Right lobe of liver (tissue), 6 donors: ENCODE measurements around the gene FLT1. TPM values are rescaled to one million over a fixed set of nuclear protein-coding genes. Genes with fewer than 3 reads are reported as not detected.

Experiments used
- ATAC-seq, 4 donors: fragments of 200-7000 bp; cut with Tn5 transposase; one replicate each; pipeline ENCODE4 v1.9.1; 2020; ENCODE audit warnings: mild to moderate bottlenecking in 4 of 4, moderate library complexity in 4 of 4
- DNase-seq, 3 donors: peaks; one replicate each; pipeline ENCODE4 v3.0.0-alpha.2; 2020
- H3K27ac ChIP-seq, 3 donors: fragments of 200-600 bp; one replicate each; pipeline ENCODE4 v1.8.0; 2022
- H3K27me3 ChIP-seq, 2 donors: fragments of 200-600 bp; one replicate each; pipeline ENCODE4 v1.8.0; 2022
- H3K36me3 ChIP-seq, 4 donors: fragments of 200-600 bp; sonication (generic) in 1 of 4; one replicate each; pipeline versions ENCODE4 v1.5.1 to v1.8.0; 2017 to 2022; ENCODE audit warnings: control low read depth in 1 of 4
- H3K4me1 ChIP-seq, 4 donors: fragments of 200-600 bp; sonication (generic) in 1 of 4; one replicate each; pipeline versions ENCODE4 v1.5.1 to v1.8.0; 2017 to 2022; ENCODE audit warnings: control low read depth in 1 of 4
- H3K4me3 ChIP-seq, 3 donors: fragments of 200-600 bp; one replicate each; pipeline ENCODE4 v1.8.0; 2022
- H3K9me3 ChIP-seq, 4 donors: fragments of 200-600 bp; sonication (generic) in 1 of 4; one replicate each; pipeline versions ENCODE4 v1.5.1 to v1.8.0; 2017 to 2022; ENCODE audit warnings: control low read depth in 1 of 4
- POLR2A ChIP-seq: fragments of 450-650 bp; IDR thresholded peaks from one replicate; pipeline ENCODE4 v1.6.1; 2017; ENCODE audit warnings: antibody characterized with exemption, mild to moderate bottlenecking
- WGBS: methylation state at CpG from one replicate; pipeline ENCODE4 v1.1.6; 2018; ENCODE audit warnings: low coverage, low lambda C conversion rate; ENCODE audit not compliant: insufficient coverage; ENCODE audit errors: missing lambda C conversion rate; 5-methylcytosine and 5-hydroxymethylcytosine counted together
- intact Hi-C, 2 donors: fragments of 100-400 bp; cut with DNase I; formaldehyde crosslinking; loops; one replicate each; pipeline versions ENCODE4 v1.11.2 to v1.14.1; 2022
- total RNA-seq, 6 experiments: library from RNA; depleted of rRNA in 2 of 6; stranded (reverse); fragments of >200 nt in 2 of 6; fragmentation: NEBNext Ultra II Directional in 3 of 6; extraction: Animal tissue kit (Norgen Biotek cat#: 25700) in 3 of 6; gene quantifications; one replicate each; pipeline versions ENCODE4 v1.1.0 to v1.2.4, GENCODE V29; 2016 to 2023
- TF ChIP-seq, protein P1 (sequence below), 4 donors: fragments of 200-600 bp in 3 of 4; fragments of 450-650 bp in 1 of 4; IDR thresholded peaks; one replicate each; pipeline versions ENCODE4 v1.5.1 to v1.8.0; 2016 to 2022; ENCODE audit warnings: antibody characterized with exemption in 4 of 4, mild to moderate bottlenecking in 2 of 4
- donor health status: DM: no; HTN: yes; CAD: no.
- donor health status: DM: no; HTN: no; CAD: no.
- donor health status: DM: no; HTN: no; CAD: no.
- donor health status: DM: no; HTN: yes; CAD: no.
- donor health status: DM: no; HTN: yes; CAD: no.

Gene FLT1
- total RNA-seq, 6 experiments from 2014 or later: 10.6 to 66.4 (median 20.5) TPM

DNA sequence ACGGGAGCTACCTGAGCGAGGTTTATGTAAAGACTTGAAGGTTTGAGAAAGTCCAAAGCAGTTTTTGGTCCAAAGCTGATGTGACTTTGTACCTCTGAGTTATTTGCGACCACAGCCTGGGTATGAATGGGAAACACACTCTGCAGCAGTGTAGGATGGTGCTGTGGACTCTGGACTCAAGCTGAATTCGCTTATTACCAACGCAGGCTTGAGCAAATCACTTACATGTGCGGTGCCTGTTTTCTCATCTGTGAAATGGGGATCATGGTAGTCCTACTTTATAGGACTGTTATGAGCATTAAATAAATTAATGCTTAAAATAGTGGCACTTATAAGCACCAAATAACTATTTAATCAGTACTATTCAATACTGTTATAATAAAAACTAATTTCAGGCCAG lies 180.0 kb downstream of the FLT1 start:
- DNase-seq (no peak), ATAC-seq (no peak)
- WGBS: 64% methylated on average over 5 of the region's 6 CpGs
- H3K4me1 ChIP-seq: no peaks in the 10 kb centered on the region
- H3K27me3 ChIP-seq: no peaks in the 10 kb centered on the region
- intact Hi-C loops: no loop called here
- no peaks in the 10 kb centered on the region for H3K36me3 ChIP-seq
- no peak overlapping the region for H3K4me3 ChIP-seq
- no peaks in the 10 kb centered on the region for H3K9me3 ChIP-seq
- TF ChIP-seq, protein P1, sequence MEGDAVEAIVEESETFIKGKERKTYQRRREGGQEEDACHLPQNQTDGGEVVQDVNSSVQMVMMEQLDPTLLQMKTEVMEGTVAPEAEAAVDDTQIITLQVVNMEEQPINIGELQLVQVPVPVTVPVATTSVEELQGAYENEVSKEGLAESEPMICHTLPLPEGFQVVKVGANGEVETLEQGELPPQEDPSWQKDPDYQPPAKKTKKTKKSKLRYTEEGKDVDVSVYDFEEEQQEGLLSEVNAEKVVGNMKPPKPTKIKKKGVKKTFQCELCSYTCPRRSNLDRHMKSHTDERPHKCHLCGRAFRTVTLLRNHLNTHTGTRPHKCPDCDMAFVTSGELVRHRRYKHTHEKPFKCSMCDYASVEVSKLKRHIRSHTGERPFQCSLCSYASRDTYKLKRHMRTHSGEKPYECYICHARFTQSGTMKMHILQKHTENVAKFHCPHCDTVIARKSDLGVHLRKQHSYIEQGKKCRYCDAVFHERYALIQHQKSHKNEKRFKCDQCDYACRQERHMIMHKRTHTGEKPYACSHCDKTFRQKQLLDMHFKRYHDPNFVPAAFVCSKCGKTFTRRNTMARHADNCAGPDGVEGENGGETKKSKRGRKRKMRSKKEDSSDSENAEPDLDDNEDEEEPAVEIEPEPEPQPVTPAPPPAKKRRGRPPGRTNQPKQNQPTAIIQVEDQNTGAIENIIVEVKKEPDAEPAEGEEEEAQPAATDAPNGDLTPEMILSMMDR (IDR thresholded peaks at IDR 0.05): no peak
- TF ChIP-seq POLR2A: no peak
- H3K27ac ChIP-seq: no peak overlapping the region

DNA sequence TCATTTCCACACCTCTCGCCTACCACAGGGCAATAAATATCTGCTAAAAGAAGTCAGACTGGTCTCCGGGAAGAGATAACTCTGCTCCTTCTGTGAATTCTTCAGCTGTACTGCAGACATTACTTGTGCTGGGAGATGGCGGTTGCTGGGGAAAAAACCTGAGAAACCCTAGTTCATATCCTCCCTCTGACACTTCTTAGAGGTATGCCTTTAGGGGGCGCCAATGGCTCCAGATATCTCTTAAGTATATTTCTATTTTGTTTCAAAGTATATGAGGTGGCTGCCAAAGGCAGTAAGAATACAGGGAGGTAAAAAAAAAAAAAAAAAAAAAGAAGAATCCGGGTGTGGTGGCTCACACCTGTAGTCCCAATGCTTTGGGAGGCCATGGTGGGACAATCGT lies 181.3 kb downstream of the FLT1 start:
- Histone ChIP-seq H3K27ac (no peak overlapping the region), H3K9me3 (no peaks in the 10 kb centered on the region), H3K4me1 (no peaks in the 10 kb centered on the region), H3K27me3 (no peaks in the 10 kb centered on the region), H3K36me3 (no peaks in the 10 kb centered on the region), H3K4me3 (no peak overlapping the region)
- DNase-seq (no peak), ATAC-seq (no peak)
- TF ChIP-seq, protein P1 (IDR thresholded peaks at IDR 0.05): peak in 2 of 4 donors; percentile 5 to 11
- TF ChIP-seq POLR2A: no peak
- intact Hi-C loops: no loop called here
- WGBS: 62% methylated on average over 5 of the region's 6 CpGs

DNA sequence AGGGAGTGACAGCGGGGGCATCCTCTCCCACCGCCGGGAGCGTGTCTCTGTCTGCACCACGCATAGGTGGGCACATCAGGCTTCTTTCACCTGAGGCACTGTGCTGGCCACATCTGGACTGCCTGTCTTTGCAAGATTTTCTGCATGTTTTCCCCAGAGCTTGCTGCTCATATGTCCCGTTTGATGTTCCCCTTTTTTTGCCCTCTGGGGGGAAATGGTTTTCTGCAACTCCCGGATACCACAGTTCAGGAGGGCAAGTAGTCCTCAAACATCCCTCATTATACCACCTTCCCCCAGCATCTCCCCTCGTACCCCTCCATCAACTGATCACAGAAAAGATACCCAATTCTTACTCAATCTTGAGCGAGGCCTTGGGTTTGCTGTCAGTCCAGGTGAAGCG lies 188.6 kb downstream of the FLT1 start:
- H3K4me3 ChIP-seq: no peak overlapping the region
- DNase-seq (no peak), ATAC-seq (no peak)
- intact Hi-C loops: no loop called here
- no peaks in the 10 kb centered on the region for H3K4me1 ChIP-seq
- H3K27ac ChIP-seq: no peak overlapping the region
- WGBS: 66% methylated on average over 6 of the region's 10 CpGs
- TF ChIP-seq, protein P1 (IDR thresholded peaks at IDR 0.05): no peak
- TF ChIP-seq POLR2A: no peak
- H3K27me3 ChIP-seq: no peaks in the 10 kb centered on the region
- no peaks in the 10 kb centered on the region for H3K36me3 ChIP-seq
- no peaks in the 10 kb centered on the region for H3K9me3 ChIP-seq

DNA sequence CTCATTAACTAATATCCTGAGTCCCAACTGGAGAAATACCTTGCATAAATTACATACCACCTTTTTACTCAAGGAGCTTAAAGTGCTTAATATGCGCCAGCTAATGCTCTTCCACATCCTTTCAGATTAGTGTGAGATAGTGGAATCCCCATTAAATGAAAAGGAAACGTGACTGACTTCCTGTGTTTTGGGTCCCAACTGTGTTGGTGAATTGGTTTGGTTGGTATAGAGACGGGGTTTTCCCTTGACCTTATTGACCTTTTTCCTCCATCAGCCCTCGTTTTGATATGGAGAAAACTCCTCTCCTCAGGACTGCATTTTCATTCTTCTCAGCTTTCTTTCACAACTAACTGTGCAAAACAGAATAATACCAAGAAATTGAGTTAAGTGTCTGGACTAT lies 193.1 kb downstream of the FLT1 start:
- no peaks in the 10 kb centered on the region for H3K9me3 ChIP-seq
- no peaks in the 10 kb centered on the region for H3K36me3 ChIP-seq
- no peak overlapping the region for H3K4me3 ChIP-seq
- H3K27me3 ChIP-seq: no peaks in the 10 kb centered on the region
- H3K27ac ChIP-seq: no peak overlapping the region
- 35% methylated on average over 4 of the region's 4 CpGs for WGBS
- DNase-seq (no peak), ATAC-seq (no peak)
- no peaks in the 10 kb centered on the region for H3K4me1 ChIP-seq
- intact Hi-C loops: no loop called here
- TF ChIP-seq, protein P1 (IDR thresholded peaks at IDR 0.05): no peak
- TF ChIP-seq POLR2A: no peak

DNA sequence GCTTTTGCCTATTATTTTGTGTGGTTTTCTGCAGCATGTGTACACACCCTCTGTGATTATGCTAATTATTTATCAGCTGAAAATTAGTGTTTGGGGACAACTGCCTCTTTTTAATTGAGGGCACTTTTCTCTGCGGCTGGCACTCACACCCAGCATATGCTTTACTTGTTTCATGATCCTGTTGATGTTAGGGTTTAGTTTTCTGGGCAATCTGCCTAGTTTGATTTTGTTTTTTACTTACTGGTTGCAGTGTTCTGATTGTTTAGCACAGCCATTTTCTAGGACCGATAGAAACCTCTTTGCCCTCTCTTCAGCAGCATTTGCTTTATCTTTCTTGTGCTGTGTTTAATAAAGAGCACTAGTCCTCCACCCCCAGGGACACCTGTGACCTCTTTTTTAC lies 195.0 kb downstream of the FLT1 start:
- ATAC-seq: no peak
- TF ChIP-seq POLR2A: no peak
- TF ChIP-seq, protein P1 (IDR thresholded peaks at IDR 0.05): no peak
- Histone ChIP-seq H3K36me3 (no peaks in the 10 kb centered on the region), H3K4me3 (no peak overlapping the region), H3K9me3 (no peaks in the 10 kb centered on the region), H3K27me3 (no peaks in the 10 kb centered on the region), H3K27ac (no peak overlapping the region), H3K4me1 (no peaks in the 10 kb centered on the region)
- no peak for DNase-seq
- intact Hi-C loops: no loop called here
- 66% methylated on average over 2 of the region's 2 CpGs for WGBS
